ENCODE results near the gene LDLRAD3.

LDLRAD3 gene

DNA sequence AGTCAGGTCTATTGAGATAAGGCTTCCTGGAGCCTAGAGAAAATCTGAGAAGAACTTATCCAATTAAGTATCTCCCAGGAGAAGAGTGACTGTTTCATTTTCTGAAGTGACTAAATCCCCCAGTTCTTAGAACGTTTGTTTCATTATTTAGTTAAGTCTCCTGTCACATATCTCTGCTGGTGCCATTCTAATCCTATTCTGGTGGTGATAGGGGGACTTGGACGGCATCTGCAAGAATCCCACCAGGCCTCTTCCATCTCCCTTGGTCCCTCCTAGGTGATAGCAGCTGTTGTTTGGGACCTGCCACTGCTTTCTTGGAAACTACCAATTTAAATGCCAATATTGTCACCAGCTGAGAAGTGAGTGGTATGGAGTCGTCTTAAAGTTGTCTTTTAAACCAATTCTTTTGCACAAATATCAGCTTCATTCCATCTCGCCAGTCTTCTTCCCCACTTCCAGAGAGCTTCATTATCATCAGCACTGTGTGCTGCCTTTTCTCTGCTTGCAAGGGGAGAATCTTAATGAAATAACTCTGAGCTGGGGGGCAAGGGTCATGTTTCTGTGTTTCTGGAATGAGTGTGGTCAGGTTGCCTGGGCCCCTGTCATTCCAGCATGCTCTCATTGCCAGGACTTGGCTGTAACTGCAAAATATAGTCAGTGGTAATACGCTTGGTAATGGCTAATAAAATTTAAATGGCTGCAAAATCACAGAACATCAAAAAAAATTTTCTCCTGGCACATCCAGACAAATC is 104.8 kb downstream of the LDLRAD3 start:
- no peak for DNase-seq (ENCODE audit: low read depth)

DNA sequence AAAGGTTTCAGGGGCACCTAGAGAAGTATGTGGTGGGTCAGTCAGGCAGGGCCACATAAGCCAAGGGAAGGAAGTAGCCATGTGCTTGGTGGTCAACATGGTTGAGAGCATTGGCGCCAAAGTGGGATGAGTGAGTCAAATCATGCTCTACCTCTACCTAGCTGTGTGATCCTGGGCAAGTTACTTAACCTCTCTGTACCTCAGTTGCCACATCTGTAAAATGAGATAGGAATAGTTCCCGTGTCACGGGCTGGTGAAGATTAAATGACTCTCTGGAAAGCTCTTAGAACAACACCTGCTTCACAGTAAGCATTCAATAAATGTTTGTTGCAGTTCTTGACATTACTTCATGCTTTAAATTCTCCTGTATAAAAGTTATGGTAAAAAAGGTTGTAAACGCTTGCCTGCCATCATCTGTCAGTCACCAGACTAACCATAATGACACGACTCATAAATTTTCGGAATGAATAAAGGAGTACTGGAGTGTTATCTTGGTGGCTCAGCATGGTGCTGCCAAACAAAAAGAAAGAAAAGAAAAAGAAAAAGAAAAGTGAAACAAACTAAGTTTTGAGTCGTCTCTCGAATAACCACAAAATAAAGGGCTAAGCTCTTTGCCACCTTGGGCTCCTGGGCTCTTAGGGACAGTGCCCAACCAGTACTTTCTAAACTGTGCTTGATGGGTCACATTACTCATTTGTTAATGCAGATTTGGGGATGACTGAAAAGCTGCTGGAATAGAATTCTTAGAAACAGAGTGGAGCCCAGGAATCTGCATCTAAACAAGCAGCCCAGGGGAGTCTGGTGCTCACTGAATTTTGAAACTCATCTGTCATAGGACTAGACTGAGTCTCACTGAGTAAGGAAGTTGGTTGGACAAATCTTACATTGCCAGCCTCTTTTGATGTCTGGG is 107.6 kb downstream of the LDLRAD3 start:
- no peak for DNase-seq (ENCODE audit: low read depth)

DNA sequence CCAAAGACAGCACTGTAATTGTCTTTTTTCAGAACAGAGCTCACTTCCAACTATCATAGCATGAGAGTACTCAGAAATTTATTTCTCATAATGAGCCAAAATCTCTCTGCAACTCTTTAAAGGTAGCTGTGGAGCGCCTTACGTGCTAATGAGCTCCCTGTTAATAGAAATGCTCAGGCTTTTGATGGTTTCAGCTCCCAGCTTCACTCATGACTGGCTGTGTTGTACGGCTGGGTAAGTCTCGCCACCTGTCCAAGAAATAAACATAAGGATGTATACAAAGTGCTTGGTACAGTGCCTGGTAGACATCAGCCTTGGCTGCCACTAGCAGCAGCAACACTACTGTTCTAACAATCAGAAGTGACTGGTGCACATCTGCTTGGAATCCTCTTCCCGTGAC is 109.4 kb downstream of the LDLRAD3 start:
- no peak for DNase-seq (ENCODE audit: low read depth)

DNA sequence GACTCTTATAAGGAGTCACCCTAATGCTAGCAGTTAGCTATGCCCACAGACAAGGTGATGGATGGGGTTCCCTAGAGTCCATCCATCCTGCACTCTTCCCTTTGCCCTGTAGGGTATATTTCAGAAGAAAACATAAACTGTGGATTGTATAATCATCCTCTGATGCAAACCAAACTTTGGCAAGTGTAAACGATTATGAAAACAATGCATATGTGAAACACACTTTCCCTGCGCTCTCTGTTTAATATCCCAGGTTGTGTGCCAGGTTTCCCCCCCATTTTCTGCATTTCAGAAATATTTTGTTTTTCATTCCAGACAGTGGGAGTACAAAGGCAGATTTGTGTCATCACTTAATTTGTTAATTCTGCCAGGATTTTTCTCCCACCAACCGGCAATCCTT is 110.0 kb downstream of the LDLRAD3 start:
- DNase-seq (ENCODE audit: low read depth) = no peak

DNA sequence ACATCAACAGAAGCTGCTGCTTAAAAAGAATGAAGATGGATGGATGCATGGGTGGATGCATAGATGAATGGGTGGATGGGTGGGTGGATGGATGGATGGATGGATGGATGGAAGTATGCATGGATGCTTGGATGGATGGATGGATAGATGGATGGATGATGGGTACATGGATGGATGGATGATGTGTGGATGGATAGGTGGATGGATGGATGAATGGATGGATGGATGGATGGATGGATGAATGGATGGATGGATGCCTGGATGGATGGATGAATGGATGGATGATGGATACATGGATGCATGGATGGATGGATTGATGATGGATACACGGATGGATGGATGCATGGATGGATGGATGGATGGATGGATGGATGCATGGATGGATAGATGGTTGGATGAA is 110.8 kb downstream of the LDLRAD3 start:
- no peak for DNase-seq (ENCODE audit: low read depth)

DNA sequence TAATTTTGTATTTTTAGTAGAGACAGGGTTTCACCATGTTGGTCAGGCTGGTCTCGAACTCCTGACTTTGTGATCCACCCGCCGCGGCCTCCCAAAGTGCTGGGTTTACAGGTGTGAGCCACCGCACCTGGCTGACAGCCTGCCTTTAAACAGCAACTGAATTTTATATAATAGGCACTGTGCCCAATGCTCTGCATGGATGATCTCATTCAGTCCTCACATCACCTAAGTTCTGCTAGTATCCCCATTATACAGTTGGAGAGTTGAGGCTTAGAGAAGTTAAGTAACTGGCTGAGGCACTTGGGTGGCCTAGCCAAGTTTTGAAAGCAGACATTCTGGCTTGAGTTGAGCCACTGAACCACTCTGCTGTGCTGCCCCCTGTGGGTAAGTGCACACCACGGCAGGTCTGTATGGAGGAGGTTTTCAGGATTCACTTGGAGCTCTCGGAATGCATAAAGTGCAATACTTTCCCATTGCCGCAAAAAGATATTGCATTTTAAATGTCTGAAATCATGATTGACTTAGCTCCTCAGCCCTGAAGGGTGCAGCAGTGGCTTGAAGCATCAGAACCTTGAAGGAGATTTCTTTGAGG is 112.4 kb downstream of the LDLRAD3 start:
- peak; percentile 48 for DNase-seq (ENCODE audit: low read depth)

DNA sequence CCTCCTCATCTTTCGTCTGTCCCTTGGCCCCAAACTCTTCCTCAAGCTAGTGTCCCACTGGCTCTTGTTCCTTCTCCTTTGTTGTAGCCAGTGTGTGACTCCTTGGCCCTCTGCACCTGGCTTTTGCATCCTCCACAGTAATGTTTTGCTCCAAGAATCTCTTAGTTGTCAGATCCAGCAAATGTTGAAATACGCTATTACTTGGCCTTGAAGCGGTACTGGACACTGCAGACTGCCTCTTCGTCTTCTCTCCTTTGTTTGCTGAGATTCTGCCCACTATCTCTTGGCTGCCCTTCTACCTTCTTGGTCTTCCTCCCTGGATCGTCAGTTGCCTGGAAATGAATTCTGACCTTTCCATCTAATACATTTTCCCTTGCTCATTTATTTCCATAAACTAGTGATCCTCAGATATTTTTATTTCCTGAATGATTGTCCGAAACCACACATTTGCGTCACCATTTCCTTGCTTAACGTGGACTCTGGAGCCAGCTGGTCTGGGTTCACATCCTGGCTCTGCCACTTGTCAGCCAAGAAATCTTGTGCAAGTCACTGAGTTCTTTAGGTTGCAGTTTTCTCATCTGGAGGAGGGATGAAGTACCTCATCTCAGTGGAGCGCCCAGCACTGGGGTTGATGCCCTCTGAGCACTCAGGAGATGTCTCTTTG is 113.6 kb downstream of the LDLRAD3 start:
- peak; percentile 60 for DNase-seq (ENCODE audit: low read depth)

DNA sequence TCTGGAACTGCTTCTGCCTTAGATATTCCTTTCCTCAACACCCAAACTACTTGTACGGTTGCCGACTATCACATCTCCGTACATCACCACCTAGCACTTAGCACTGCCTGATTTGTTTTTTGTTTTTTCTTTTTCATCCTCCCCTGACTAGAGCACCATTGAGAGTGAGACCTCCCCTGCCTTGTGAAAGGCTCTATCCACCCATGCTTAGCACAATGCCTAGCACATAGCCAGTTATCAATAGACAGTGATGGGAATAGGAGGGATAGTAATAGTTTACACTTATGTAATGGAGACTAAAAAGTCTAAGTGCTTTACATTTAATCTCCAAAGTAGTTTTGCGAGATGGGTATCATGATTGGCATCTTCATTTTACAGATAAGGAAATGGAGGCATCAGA is 115.8 kb downstream of the LDLRAD3 start:
- DNase-seq (ENCODE audit: low read depth) = no peak

DNA sequence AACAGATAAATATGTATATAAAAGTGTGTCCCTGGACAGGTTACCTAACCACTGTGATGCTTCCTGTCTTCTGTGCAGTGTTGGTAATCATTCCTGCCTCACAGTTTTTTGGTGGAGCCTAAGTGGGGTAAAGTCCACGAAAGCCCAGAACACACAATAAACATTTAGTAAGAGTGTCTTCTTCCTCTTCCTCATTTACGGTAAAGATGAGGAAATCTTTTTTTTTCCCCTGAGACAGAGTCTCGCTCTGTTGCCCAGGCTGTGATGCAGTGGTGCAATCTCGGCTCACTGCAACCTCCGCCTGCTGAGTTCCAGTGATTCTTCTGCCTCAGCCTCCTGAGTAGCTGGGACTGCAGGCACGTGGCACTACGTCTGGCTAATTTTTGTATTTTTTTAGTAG is 117.1 kb downstream of the LDLRAD3 start:
- DNase-seq (ENCODE audit: low read depth) = no peak

DNA sequence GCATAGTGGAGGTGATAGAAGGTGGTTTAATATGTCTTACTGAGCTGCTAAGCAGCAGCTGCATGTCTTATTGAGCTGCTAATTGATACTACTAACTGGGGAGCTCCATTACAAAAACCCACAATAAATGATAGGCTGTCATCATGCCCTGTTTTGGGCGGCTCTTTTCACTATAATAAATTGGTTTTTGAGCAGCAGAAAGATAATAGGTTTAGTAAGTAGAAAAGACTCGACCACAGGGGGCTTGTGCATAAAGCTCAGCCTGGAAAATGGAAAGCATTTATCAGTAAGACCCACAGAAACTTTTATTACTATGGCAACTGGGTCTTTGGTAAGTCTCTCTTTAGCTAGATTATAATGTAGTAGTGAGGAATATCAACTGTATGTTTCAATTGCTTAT is 117.6 kb downstream of the LDLRAD3 start:
- no peak for DNase-seq (ENCODE audit: low read depth)

DNA sequence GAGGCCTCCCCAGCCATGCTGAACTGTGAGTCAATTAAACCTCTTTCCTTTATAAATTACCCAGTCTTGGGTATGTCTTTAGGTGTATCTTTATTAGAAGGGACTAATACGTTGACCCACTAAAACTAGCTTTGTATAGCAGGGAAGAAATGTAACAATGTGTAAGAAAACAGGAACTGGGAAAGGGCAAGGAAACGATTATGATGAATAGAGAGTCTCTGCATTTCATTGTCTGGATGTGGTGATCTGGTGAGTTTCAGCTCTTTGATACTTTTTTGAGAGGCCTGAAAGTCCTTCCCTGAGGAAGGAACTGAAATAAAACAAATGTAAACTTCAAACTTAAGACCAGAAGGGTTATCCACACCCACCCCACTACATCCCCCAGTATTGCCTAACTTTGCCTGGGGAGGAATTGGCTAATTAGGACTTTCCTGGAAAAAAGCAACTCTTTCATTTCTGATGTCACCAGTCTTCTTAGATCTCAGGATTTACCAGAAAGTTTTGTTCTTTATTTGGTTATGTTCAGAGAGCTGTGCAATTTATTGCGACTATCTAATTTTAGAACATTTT is 119.0 kb downstream of the LDLRAD3 start:
- DNase-seq (ENCODE audit: low read depth) = no peak

DNA sequence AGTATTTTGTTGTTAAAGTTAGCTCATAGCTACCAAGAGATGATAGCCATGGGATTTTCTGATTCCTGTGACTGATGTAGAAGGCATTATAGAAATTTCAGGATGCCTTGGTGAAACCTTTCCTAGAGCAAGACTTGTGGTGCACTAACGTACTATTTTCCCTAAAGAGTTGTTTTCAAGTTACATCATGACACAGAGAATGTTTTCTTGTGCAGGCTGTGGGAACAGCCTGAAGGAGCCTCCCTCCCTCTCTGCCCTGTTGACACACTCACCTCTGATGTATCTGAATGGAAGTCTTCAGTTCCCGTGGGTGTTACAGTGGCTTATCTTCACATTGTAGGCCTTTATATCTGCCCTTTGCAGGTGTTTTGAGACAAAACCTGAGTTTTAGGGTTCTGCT is 121.6 kb downstream of the LDLRAD3 start:
- DNase-seq (ENCODE audit: low read depth) = peak; percentile 24

DNA sequence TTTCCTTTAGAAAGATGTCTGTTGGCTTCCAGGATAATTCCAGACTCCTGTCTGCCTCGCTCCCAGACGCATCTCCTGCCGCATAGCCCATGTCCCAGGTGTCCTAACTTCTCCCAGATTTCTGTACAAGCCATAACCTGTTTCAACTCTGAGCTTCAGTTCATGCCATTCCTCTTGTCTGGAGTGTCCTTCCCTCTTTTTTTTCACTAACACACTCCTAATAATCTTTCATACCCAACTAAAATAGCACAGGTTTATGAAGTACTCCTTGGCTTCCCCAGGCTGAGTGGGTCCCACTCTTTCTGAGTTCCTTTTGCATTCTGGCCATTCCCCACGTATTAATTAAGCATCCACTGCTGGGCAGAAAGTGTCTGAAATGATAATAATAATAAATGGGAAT is 123.0 kb downstream of the LDLRAD3 start:
- no peak for DNase-seq (ENCODE audit: low read depth)

DNA sequence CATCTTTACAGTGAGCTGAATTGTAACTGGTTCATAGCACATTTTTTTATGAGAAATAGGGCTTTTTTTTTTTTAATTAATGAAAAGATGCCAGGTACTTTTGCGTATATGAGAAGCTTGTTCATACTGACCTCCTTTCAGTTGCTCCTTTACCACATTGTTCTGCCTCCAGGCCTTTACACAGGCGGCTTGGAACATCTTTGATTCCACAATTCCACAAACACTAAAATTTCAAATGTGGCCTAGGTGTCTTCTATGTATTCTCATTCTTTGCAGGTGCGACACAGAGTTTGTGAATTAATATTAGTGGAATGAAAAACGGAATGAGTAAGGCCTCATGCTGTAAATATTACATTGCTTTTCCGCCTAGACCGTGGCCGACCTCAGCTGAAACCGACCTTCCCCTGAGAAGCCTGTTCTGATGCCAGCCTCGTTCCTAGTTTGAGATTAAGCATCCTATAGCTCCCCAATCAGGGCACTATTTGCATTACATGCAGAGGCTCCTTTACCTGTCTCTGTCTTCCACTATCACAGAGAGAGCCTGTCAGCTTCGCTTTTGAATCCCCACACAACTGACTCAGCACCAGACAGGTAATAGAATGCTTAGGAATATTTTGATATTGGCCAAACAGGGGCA is 125.8 kb downstream of the LDLRAD3 start:
- DNase-seq (ENCODE audit: low read depth) = peak; percentile 10

DNA sequence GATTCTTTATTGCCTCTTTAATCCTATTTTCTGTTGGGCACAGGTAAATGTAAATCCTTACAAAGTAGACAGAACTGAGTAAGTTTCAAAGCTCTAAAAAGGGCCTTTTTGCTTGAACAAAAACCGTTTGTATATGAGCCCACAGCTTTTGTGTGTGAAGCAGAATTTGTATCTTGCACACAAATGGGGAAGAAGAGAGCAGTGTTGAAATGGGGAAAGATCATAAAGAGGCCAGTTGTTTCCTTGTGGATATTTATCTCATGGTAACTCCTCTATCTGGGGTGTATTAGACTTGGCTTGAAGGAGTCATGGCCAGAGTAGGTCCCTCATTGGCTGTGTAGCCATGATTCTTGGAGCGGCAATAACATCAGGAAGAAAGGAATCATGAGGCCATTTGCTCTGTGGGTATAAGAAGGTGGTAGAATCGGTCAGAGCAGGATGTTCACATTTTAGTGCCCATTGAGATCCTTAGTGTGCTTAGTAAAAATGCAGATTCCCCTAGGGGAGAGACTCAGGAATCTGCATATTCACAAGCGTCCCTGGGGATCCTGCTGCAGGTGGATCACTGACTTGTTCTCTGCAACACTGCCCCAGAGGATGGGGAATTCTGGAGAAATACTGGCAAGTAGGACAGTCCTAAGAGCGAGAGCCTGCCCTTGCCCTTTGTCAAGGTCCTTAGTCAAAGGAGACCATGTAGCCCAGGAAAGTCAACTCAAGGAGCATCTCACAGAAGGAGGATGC is 126.5 kb downstream of the LDLRAD3 start:
- DNase-seq (ENCODE audit: low read depth) = no peak

DNA sequence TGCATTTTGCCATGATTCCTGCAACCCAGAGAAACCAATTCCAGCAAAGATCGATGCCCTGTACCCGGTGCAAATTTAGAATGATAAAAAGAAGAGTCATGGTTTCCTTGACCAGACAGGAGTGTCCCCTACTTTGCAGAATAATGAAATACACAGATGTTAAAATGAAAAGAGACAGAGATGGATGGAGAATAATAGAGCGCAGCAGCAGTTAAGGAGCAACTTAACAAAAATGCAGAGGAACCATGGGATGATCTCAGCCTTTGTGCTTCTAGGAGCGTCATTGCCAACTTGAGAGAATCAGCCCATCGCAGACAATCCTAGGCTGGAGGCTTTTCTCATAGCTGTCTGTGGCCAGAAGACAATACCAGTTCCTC is 127.1 kb downstream of the LDLRAD3 start:
- no peak for DNase-seq (ENCODE audit: low read depth)

DNA sequence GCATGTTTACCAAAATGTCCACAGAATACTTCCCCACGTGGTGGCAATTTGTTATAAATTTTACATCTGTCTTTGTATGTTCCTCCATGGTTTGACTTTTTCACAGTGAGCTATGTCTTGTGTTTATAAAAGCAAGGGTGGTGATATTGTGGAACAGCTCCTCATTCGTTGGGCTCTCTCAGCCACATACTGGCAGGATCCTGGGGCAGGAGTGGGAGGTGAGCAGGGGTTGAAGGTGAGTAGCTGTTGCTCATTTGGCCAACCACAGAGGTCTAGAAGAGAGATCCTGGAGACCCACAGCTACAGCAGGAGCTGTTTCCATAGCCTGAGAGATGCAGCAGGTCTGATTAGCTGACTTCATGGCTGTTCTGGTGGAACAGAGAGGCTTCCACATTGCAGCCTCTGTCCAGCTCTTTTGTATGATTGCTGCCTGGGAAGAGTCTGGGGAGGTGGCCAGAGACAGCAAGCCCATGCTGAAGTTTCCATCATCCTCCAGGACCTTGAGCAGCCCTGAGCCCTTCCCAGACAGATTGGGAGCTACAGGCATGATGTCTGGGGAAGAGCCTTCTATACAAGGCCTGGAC is 128.1 kb downstream of the LDLRAD3 start:
- DNase-seq (ENCODE audit: low read depth) = no peak

DNA sequence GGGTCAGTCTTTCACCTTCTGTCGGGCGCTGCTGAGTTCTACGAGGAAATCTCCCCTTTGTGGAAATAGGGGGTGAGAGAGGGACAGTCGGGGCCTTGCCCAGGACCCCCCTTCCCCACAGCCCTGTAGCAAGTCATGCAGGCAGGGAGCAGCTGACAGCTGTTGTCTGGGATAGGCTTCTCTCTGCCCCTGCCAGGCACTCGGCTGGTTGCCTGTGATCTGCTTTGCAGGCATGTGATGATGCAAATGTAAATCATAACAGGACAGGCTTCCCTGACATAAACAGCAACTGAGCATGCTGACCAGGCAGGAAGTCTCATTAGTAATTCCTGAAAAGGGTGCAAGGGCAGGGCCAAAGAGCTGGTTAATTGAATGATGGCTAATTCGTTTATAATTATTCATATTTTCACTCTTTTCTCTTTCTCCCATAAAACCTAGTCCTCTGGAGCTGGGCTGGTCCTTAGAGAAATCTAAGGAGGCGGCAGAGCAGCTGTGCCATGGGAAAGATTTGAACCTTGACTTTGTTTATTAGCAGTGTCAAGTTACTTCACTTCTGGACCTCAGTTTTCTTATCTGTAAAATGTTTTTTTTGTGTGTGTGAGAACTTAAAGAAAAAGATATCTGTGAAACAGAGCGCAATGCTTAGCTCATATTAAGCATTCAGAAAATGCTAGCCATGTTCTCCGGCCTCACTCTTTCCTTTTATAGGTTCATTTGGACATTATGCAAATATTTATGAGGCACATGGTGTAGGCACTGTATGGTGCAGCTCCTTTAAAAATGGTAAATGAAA is 129.7 kb downstream of the LDLRAD3 start:
- DNase-seq (ENCODE audit: low read depth) = peak; percentile 78

DNA sequence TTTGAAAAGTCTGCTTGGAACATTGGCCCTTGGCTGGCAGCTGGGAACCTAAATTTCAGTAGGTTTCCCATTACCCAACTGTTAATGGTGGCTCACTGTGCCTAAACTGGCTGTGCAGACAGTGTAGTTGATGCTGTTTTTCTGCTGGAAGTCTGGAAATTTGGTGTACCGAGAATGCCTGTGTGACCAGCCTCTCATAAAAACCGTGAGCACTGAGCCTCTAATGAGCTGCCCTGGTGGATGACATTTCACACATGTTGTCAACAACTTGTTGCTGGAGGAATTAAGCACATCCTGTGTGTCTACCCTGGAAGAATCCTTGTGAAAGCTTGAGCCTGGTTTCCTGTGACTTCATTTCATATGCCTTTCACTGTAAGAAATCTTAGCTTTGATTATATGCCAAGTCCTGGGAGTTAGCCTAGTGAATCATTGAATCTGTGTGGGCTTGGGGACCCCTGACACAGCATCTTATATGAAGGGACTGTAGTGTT is 131.1 kb downstream of the LDLRAD3 start:
- peak; percentile 80 for DNase-seq (ENCODE audit: low read depth)

DNA sequence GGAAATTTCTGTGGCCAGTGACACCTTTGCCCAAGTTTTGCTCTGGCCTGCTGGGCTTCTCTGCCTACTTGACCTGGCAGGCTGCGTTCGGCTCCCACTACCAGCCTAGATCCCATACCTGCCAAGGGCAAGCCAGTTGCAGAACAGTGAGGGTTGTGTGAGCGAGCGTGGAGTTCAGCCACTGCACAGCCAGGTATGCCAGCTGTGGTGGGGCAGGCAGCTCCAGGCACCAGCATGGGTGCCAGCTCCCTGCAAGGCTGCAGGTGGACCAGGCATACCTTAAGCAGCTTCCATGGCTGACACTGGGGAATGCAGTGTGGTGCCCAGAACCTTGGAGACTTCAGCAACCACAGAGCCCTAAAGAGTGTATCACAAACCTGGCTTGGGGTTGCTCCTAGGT is 133.5 kb downstream of the LDLRAD3 start:
- DNase-seq (ENCODE audit: low read depth) = no peak

Data from ELR (cell line).